Kidney (tissue), 14 donors: Measurements from ENCODE around the gene SFT2D1. TPM values are rescaled to one million over a fixed set of nuclear protein-coding genes. Genes with fewer than 3 reads are reported as not detected.
A peak's percentile ranks its signal among the peaks of the same experiment; 100 is the strongest.
"Not testable (repeated sequence)": the region's sequence is repeated elsewhere in the genome, so short reads cannot be mapped to it uniquely, and the experiment has no call there.

Experiments
- DNase-seq, 5 donors: peaks; one replicate each; pipeline ENCODE4 v3.0.0-alpha.2; 2013 to 2020
- FAIRE-seq: peaks from 2 replicates; lab custom pipeline; 2012; peaks lifted over from hg19 to GRCh38; lab: Jason Lieb, UNC
- H3K27ac ChIP-seq, 2 donors: one replicate each; pipeline ENCODE4 v1.7.0; 2013; ENCODE audit warnings: low read depth in 2 of 2, low read length in 2 of 2, inconsistent platforms in 1 of 2
- H3K27me3 ChIP-seq: one replicate; pipeline ENCODE4 v1.7.1; 2013; ENCODE audit warnings: low read length, inconsistent platforms; ENCODE audit not compliant: control insufficient read depth, insufficient read depth
- H3K36me3 ChIP-seq, 3 donors: one replicate each; pipeline versions ENCODE4 v1.7.0 to v1.7.1; 2013; ENCODE audit warnings: low read length in 3 of 3, control low read depth in 1 of 3, inconsistent platforms in 1 of 3; ENCODE audit not compliant: insufficient read depth in 3 of 3, control insufficient read depth in 2 of 3
- H3K4me1 ChIP-seq, 3 donors: one replicate each; pipeline versions ENCODE4 v1.7.0 to v1.7.1; 2013; ENCODE audit warnings: low read length in 3 of 3, inconsistent platforms in 1 of 3, low read depth in 1 of 3; ENCODE audit not compliant: control insufficient read depth in 2 of 3, insufficient read depth in 2 of 3
- H3K4me3 ChIP-seq, 3 donors: one replicate each; pipeline versions ENCODE4 v1.7.0 to v1.8.1; 2013; ENCODE audit warnings: low read length in 3 of 3, control low read depth in 1 of 3, inconsistent platforms in 1 of 3
- H3K9ac ChIP-seq, 3 donors: one replicate each; pipeline versions ENCODE4 v1.7.0 to v1.7.1; 2013; ENCODE audit warnings: low read length in 3 of 3, control low read depth in 1 of 3, inconsistent platforms in 1 of 3
- H3K9me3 ChIP-seq, 3 donors: one replicate each; pipeline versions ENCODE4 v1.7.0 to v1.7.1; 2013; ENCODE audit warnings: low read length in 3 of 3, control low read depth in 1 of 3, inconsistent platforms in 1 of 3; ENCODE audit not compliant: control insufficient read depth in 2 of 3, insufficient read depth in 1 of 3
- intact Hi-C: fragments of 100-400 bp; cut with DNase I; formaldehyde crosslinking; loops from one replicate; pipeline ENCODE4 v1.11.1; 2022
- polyA plus RNA-seq: library from polyadenylated mRNA; stranded (reverse); fragments of 350-450 nt; fragmentation: Illumina TruSeq; extraction: RNeasy Lipid Tissue Mini Kit (QIAGEN cat#74804); gene quantifications from one replicate; pipeline ENCODE4 v1.2.3, GENCODE V29; 2014; ENCODE audit warnings: low read depth, low replicate concordance; ENCODE audit not compliant: insufficient read depth
- total RNA-seq: library from RNA; stranded (reverse); fragmentation: NEBNext Ultra II Directional; extraction: Animal tissue kit (Norgen Biotek cat#: 25700); gene quantifications from one replicate; pipeline ENCODE4 v1.2.1, GENCODE V29; 2021
- TF ChIP-seq, protein P1 (sequence below): IDR thresholded peaks from 3 replicates; pipeline ENCODE4 v1.5.1; 2012; ENCODE audit warnings: mild to moderate bottlenecking, moderate library complexity, borderline replicate concordance; ENCODE audit not compliant: insufficient read depth; ENCODE audit errors: extremely low read depth
- donor health status: control.
- donor health status: control.
- donor health status: control.
- donor health status: control.
- donor health status: control.
- donor health status: DM: yes; HTN: yes; CAD: no.
- donor health status: Normal renal cell carcinoma (clear cell type).

Gene SFT2D1
- total and polyA plus RNA-seq, 2 donors from 2014 or later, result 48.3 to 73.2 TPM

DNA sequence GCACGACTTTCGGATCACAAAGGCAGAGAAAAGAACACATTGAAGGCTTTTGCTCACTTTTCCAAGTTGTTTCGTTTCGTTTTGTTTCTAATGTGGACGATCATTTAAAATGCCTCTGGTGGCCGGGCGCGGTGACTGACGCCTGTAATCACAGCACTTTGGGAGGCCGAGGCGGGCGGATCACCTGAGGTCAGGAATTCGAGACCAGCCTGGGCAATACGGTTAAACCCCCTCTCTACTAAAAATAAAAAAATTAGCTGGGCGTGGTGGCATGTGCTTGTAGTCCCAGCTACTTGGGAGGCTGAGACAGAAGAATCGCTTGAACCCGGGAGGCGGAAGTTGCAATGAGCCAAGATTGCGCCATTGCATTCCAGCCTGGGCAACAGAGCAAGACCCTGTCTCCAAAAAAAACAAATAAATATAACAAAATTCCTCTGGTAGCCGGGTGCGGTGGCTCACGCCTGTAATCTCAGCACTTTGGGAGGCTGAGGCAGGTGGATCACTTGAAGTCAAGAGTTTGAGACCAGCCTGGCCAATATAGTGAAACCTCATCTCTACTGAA lies 41.5 kb upstream of the SFT2D1 start:
- FAIRE-seq, H3K36me3 ChIP-seq, H3K27me3 ChIP-seq, DNase-seq, intact Hi-C loops, H3K9me3 ChIP-seq: not testable (repeated sequence)
- TF ChIP-seq, protein P1, sequence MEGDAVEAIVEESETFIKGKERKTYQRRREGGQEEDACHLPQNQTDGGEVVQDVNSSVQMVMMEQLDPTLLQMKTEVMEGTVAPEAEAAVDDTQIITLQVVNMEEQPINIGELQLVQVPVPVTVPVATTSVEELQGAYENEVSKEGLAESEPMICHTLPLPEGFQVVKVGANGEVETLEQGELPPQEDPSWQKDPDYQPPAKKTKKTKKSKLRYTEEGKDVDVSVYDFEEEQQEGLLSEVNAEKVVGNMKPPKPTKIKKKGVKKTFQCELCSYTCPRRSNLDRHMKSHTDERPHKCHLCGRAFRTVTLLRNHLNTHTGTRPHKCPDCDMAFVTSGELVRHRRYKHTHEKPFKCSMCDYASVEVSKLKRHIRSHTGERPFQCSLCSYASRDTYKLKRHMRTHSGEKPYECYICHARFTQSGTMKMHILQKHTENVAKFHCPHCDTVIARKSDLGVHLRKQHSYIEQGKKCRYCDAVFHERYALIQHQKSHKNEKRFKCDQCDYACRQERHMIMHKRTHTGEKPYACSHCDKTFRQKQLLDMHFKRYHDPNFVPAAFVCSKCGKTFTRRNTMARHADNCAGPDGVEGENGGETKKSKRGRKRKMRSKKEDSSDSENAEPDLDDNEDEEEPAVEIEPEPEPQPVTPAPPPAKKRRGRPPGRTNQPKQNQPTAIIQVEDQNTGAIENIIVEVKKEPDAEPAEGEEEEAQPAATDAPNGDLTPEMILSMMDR, result peak; percentile 22
- H3K27ac ChIP-seq, result peak overlapping the region; percentile 95 to 97
- H3K4me3 ChIP-seq, result peak overlapping the region; percentile 67 to 87 (median 74)
- peak overlapping the region; percentile 59 to 85 (median 59) for H3K9ac ChIP-seq
- H3K4me1 ChIP-seq, result peaks cover 0 to 24% (median 7%) of the 10 kb centered on the region in 3 donors

GRCh38 chr6:166382933-166383801 lies 40.8 kb upstream of the SFT2D1 start, which contains the start of gene MPC1:
TSS of gene MPC1 (minus strand) at chr6:166382940. CDS start at chr6:166382876, 64 bp downstream.
- FAIRE-seq, result no peak
- TF ChIP-seq, protein P1, result no peak

GRCh38 chr6:166382500-166382932 lies 40.2 kb upstream of the SFT2D1 start:
- TF ChIP-seq, protein P1, result no peak
- Histone ChIP-seq H3K36me3 (no peaks in the 10 kb centered on the region), H3K9me3 (no peaks in the 10 kb centered on the region), H3K4me3 (peak overlapping the region; percentile 74 to 89 (median 78)), H3K4me1 (peaks cover 0 to 14% (median 2%) of the 10 kb centered on the region in 3 donors), H3K27me3 (no peaks in the 10 kb centered on the region), H3K9ac (peak overlapping the region; percentile 53 to 99 (median 83)), H3K27ac (peak overlapping the region; percentile 95 to 96)
- no peak for FAIRE-seq
- intact Hi-C loops, result no loop called here
- no peak for DNase-seq

More at GRCh38 chr6:166382933-166383801, 40.8 kb upstream of the SFT2D1 start, which contains the start of gene MPC1:
- Histone ChIP-seq H3K9me3 (no peaks in the 10 kb centered on the region), H3K36me3 (no peaks in the 10 kb centered on the region), H3K4me1 (peaks cover 0 to 19% (median 7%) of the 10 kb centered on the region in 3 donors), H3K27ac (peak within 1 kb of the TSS; percentile 95 to 97), H3K4me3 (peak within 1 kb of the TSS; percentile 74 to 89 (median 87)), H3K9ac (peak within 1 kb of the TSS; percentile 83 to 99 (median 85)), H3K27me3 (no peaks in the 10 kb centered on the region)
- intact Hi-C loops, result no loop called here
- peak; percentile 97 to 99 (median 98) for DNase-seq
